A549 (cell line): ENCODE results near the gene AHCYL2.

Experiments
- CTCF ChIP-seq: fragments of >200 bp; sonication (Bioruptor Twin); formaldehyde crosslinking; IDR thresholded peaks from 3 replicates; pipeline ENCODE4 v1.5.1; 2016
- MAFK ChIP-seq: fragments of 450-650 bp; IDR thresholded peaks from 2 replicates; pipeline ENCODE4 v1.6.1; 2014; ENCODE audit not compliant: partially characterized antibody
- POLR2A ChIP-seq: IDR thresholded peaks from 2 replicates; pipeline ENCODE4 v1.6.1; 2012; ENCODE audit warnings: mild to moderate bottlenecking, low read length

GRCh38 chr7:129385598-129385997 is 160.8 kb downstream of the AHCYL2 start:
- TF ChIP-seq CTCF (no peak), POLR2A (no peak), MAFK (no peak)
